Uterus (tissue), 4 donors: ENCODE data around the gene MYOG. TPM values are rescaled to one million over a fixed set of nuclear protein-coding genes. Genes with fewer than 3 reads are reported as not detected.

ENCODE experiments used
- DNase-seq, 2 donors: peaks; one replicate each; pipeline ENCODE4 v3.0.0-alpha.2; 2019 to 2020
- H3K27ac ChIP-seq, 2 donors: fragments of 200-600 bp; sonication (generic); 1 replicate in 1 of 2; 2 replicates in 1 of 2; pipeline ENCODE4 v1.5.1; 2016 to 2018
- H3K27me3 ChIP-seq, 2 donors: fragments of 200-600 bp; sonication (generic); one replicate each; pipeline ENCODE4 v1.5.1; 2018 to 2019; ENCODE audit warnings: control low read depth in 1 of 2
- H3K36me3 ChIP-seq, 2 donors: fragments of 200-600 bp; sonication (generic); one replicate each; pipeline ENCODE4 v1.5.1; 2019; ENCODE audit warnings: control low read depth in 1 of 2
- H3K4me1 ChIP-seq, 2 donors: fragments of 200-600 bp; sonication (generic); one replicate each; pipeline ENCODE4 v1.5.1; 2018 to 2019; ENCODE audit warnings: control low read depth in 1 of 2
- H3K4me3 ChIP-seq, 2 donors: fragments of 200-600 bp; sonication (generic); 1 replicate in 1 of 2; 2 replicates in 1 of 2; pipeline ENCODE4 v1.5.1; 2018 to 2019; ENCODE audit warnings: mild to moderate bottlenecking in 1 of 2
- H3K9me3 ChIP-seq, 2 donors: fragments of 200-600 bp; sonication (generic); one replicate each; pipeline ENCODE4 v1.5.1; 2019; ENCODE audit warnings: control low read depth in 1 of 2
- CTCF ChIP-seq, 4 experiments: fragments of 200-600 bp in 2 of 4; fragments of 450-650 bp in 2 of 4; sonication (generic) in 2 of 4; IDR thresholded peaks; one replicate each; pipeline ENCODE4 v1.5.1; 2016 to 2019; ENCODE audit warnings: antibody characterized with exemption in 4 of 4, mild to moderate bottlenecking in 2 of 4, moderate library complexity in 1 of 4
- POLR2A ChIP-seq, 2 donors: fragments of 450-650 bp; IDR thresholded peaks; one replicate each; pipeline ENCODE4 v1.6.1; 2016; ENCODE audit warnings: antibody characterized with exemption in 2 of 2, mild to moderate bottlenecking in 1 of 2, moderate library complexity in 1 of 2
- intact Hi-C: fragments of 100-400 bp; cut with DNase I; formaldehyde crosslinking; loops from one replicate; pipeline ENCODE4 v1.15.1; 2023; ENCODE audit warnings: low total_unique reads
- total RNA-seq, 4 donors: library from RNA; depleted of rRNA in 3 of 4; stranded (reverse); fragments of >200 nt in 3 of 4; gene quantifications; one replicate each; pipeline versions ENCODE4 v1.1.0 to v1.2.4, GENCODE V29; 2014 to 2023
- donor health status: DM: yes; HTN: yes; CAD: no.

The MYOG gene
- total RNA-seq, 4 donors from 2014 or later, result not detected

DNA sequence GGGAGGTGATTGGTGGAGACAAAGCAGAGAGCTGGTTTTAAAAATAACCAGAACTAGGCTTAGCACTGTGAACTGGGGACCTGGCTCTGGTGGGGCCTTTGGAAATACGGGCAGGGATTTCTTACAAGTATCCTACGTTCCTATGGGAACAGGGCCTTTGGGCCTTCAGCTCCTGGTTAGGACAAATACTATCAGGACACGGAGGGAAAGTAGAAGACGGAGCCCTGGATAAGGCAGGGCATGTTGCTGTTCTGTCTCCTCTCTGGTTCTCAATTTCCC lies 5.3 kb upstream of the MYOG start:
- Histone ChIP-seq H3K27me3 (no peaks in the 10 kb centered on the region), H3K4me3 (no peak overlapping the region), H3K4me1 (no peaks in the 10 kb centered on the region), H3K36me3 (no peaks in the 10 kb centered on the region), H3K9me3 (peaks cover 0 to 8% of the 10 kb centered on the region in 2 donors), H3K27ac (no peak overlapping the region)
- intact Hi-C loops, result no loop called here
- TF ChIP-seq CTCF (IDR thresholded peaks at IDR 0.05) (no peak), POLR2A (IDR thresholded peaks at IDR 0.05) (no peak)
- no peak for DNase-seq

- TF ChIP-seq POLR2A (IDR thresholded peaks at IDR 0.05), result no peak
- no peak for TF ChIP-seq CTCF (IDR thresholded peaks at IDR 0.05)
- intact Hi-C loops, result no loop called here
These were observed 4.8 kb upstream of the MYOG start for GRCh38 chr1:203090421-203091198.

GRCh38 chr1:203089651-203090045 lies 3.8 kb upstream of the MYOG start:
- no peak for DNase-seq
- Histone ChIP-seq H3K4me3 (no peak overlapping the region), H3K9me3 (peaks cover 0 to 2% of the 10 kb centered on the region in 2 donors), H3K36me3 (no peaks in the 10 kb centered on the region), H3K27ac (no peak overlapping the region), H3K4me1 (no peaks in the 10 kb centered on the region), H3K27me3 (no peaks in the 10 kb centered on the region)
- intact Hi-C loops, result no loop called here
- TF ChIP-seq POLR2A (IDR thresholded peaks at IDR 0.05) (no peak), CTCF (IDR thresholded peaks at IDR 0.05) (no peak)

More at GRCh38 chr1:203090421-203091198, 4.8 kb upstream of the MYOG start:
- H3K36me3 ChIP-seq, result no peaks in the 10 kb centered on the region
- H3K27me3 ChIP-seq, result no peaks in the 10 kb centered on the region
- H3K4me3 ChIP-seq, result no peak overlapping the region
- H3K4me1 ChIP-seq, result no peaks in the 10 kb centered on the region
- H3K9me3 ChIP-seq, result peaks cover 0 to 8% of the 10 kb centered on the region in 2 donors
- H3K27ac ChIP-seq, result no peak overlapping the region
- no peak for DNase-seq

- H3K36me3 ChIP-seq, result no peaks in the 10 kb centered on the region
- H3K27ac ChIP-seq, result no peak overlapping the region
- no peaks in the 10 kb centered on the region for H3K4me1 ChIP-seq
- TF ChIP-seq CTCF (IDR thresholded peaks at IDR 0.05), result no peak
- no peak for TF ChIP-seq POLR2A (IDR thresholded peaks at IDR 0.05)
- H3K27me3 ChIP-seq, result no peaks in the 10 kb centered on the region
- H3K4me3 ChIP-seq, result no peak overlapping the region
- intact Hi-C loops, result no loop called here
- DNase-seq, result no peak
- no peaks in the 10 kb centered on the region for H3K9me3 ChIP-seq
These were observed 3.3 kb upstream of the MYOG start for GRCh38 chr1:203089001-203089650.

DNA sequence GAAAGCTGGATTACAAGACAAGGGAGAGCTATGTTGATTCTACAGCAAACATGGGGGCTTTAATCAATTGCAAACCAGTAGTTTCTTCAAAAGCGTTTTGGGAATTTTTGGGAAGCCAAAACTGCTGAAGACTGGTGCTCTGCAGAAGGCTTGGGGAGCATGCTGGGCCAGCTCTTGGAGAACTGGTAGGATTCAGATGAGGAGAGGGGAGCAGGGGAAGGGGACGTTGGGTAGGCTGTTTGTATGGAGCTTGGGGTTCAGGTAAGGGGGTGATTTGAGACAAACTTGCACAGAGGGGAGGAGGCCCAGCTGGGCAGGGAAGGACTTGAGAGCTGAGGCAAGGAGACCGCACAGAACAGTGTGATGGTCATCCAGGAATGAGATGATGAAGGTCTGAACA lies 2.6 kb upstream of the MYOG start:
- no peak overlapping the region for H3K4me3 ChIP-seq

More for the DNA sequence above, 2.6 kb upstream of the MYOG start:
- DNase-seq, result no peak
- Histone ChIP-seq H3K4me1 (no peaks in the 10 kb centered on the region), H3K27ac (no peak overlapping the region), H3K27me3 (no peaks in the 10 kb centered on the region), H3K36me3 (no peaks in the 10 kb centered on the region), H3K9me3 (no peaks in the 10 kb centered on the region)
- TF ChIP-seq POLR2A (IDR thresholded peaks at IDR 0.05) (no peak), CTCF (IDR thresholded peaks at IDR 0.05) (no peak)
- intact Hi-C loops, result no loop called here
